Panc1 (cell line): ENCODE results near the gene SAMD14. TPM values are rescaled to one million over a fixed set of nuclear protein-coding genes. Genes with fewer than 3 reads are reported as not detected.

ENCODE experiments used
- ATAC-seq: fragments of 200-7000 bp; cut with Tn5 transposase; 2 replicates; pipeline ENCODE4 v1.9.1; 2020; ENCODE audit warnings: mild to moderate bottlenecking, moderate library complexity
- BruUV-seq: library from RNA; stranded (reverse); fragments of 400-500 nt; replicated peaks from 2 replicates; lab custom pipeline; 2021; lab: Mats Ljungman, UMichigan
- CTCF ChIA-PET: fragments of 300-600 bp; sonication (Branson Sonifier 250); formaldehyde crosslinking; loops from one replicate; lab custom pipeline; 2022; ENCODE audit warnings: antibody characterized with exemption; lab: Charles Lee
- POLR2A ChIA-PET: fragments of 300-600 bp; sonication (Branson Sonifier 250); formaldehyde crosslinking; loops from one replicate; lab custom pipeline; 2022; ENCODE audit warnings: antibody characterized with exemption; lab: Charles Lee
- DNase-seq: peaks from one replicate; pipeline ENCODE4 v3.0.0-alpha.2; 2010; ENCODE audit warnings: low read depth, low spot score
- H3K27ac ChIP-seq: 2 replicates; pipeline ENCODE4 v1.5.1; 2011; ENCODE audit warnings: mild to moderate bottlenecking, low read length, inconsistent platforms
- H3K27me3 ChIP-seq: fragments of 200-500 bp; sonication (Bioruptor generic); 2 replicates; pipeline ENCODE4 v1.6.0; 2014; ENCODE audit warnings: low read length, inconsistent platforms; ENCODE audit not compliant: control insufficient read depth, insufficient read depth
- H3K36me3 ChIP-seq: fragments of 200-500 bp; sonication (Bioruptor generic); 2 replicates; pipeline ENCODE4 v1.5.1; 2014; ENCODE audit warnings: inconsistent platforms, mild to moderate bottlenecking, low read length, moderate library complexity; ENCODE audit not compliant: control insufficient read depth, insufficient read depth
- H3K4me1 ChIP-seq: 2 replicates; pipeline ENCODE4 v1.5.1; 2011; ENCODE audit warnings: inconsistent platforms, mild to moderate bottlenecking, low read length, moderate library complexity; ENCODE audit not compliant: control insufficient read depth, insufficient read depth
- H3K4me3 ChIP-seq, 2 experiments: 2 replicates each; pipeline ENCODE4 v1.5.1; 2011 to 2012; ENCODE audit warnings: low read depth in 2 of 2, low read length in 2 of 2, mild to moderate bottlenecking in 2 of 2, inconsistent platforms in 1 of 2, moderate library complexity in 1 of 2
- H3K9me3 ChIP-seq: fragments of 200-500 bp; sonication (Bioruptor generic); 2 replicates; pipeline ENCODE4 v1.5.1; 2014; ENCODE audit warnings: low read depth, mild to moderate bottlenecking, inconsistent platforms, low read length, moderate library complexity; ENCODE audit not compliant: control insufficient read depth, insufficient read depth
- POLR2AphosphoS5 ChIP-seq: IDR thresholded peaks from 2 replicates; pipeline ENCODE4 v1.6.1; 2012; ENCODE audit warnings: mild to moderate bottlenecking, low read depth, low read length, moderate library complexity
- SIN3A ChIP-seq: IDR thresholded peaks from 2 replicates; pipeline ENCODE4 v1.6.1; 2012; ENCODE audit warnings: low read depth, mild to moderate bottlenecking, low read length, moderate library complexity, borderline replicate concordance; ENCODE audit not compliant: insufficient read depth
- TCF7L2 ChIP-seq: IDR thresholded peaks from 2 replicates; pipeline ENCODE4 v1.6.1; 2011; ENCODE audit warnings: mild to moderate bottlenecking, low read depth, low read length, inconsistent platforms
- in situ Hi-C: cut with HindIII; loops from 2 replicates; pipeline ENCODE4 v1.10.0; 2016; ENCODE audit warnings: low sequenced_read_pairs, low pct_unique_long_range_greater_than_20kb
- intact Hi-C: fragments of 100-400 bp; cut with micrococcal nuclease; formaldehyde crosslinking; loops from one replicate; pipeline ENCODE4 v1.10.0; 2022; ENCODE audit not compliant: unreplicated experiment
- total RNA-seq: library from RNA; stranded (reverse); gene quantifications from one replicate; pipeline ENCODE4 v1.2.1, GENCODE V29; 2021; ENCODE audit not compliant: unreplicated experiment
- TF ChIP-seq, protein P1 (sequence below): fragments of 450-650 bp; IDR thresholded peaks from 2 replicates; pipeline ENCODE4 v1.5.1; 2017; ENCODE audit warnings: mild to moderate bottlenecking
- TF ChIP-seq, protein P2 (sequence below), 2 experiments: IDR thresholded peaks; 2 replicates each; pipeline ENCODE4 v1.6.1; 2011 to 2012; ENCODE audit warnings: low read depth in 2 of 2, control low read depth in 1 of 2, low read length in 1 of 2, mild to moderate bottlenecking in 1 of 2, moderate library complexity in 1 of 2; ENCODE audit not compliant: insufficient read depth in 1 of 2

Gene SAMD14
- total RNA-seq, 1 experiment from 2014 or later = 6.9 TPM

DNA sequence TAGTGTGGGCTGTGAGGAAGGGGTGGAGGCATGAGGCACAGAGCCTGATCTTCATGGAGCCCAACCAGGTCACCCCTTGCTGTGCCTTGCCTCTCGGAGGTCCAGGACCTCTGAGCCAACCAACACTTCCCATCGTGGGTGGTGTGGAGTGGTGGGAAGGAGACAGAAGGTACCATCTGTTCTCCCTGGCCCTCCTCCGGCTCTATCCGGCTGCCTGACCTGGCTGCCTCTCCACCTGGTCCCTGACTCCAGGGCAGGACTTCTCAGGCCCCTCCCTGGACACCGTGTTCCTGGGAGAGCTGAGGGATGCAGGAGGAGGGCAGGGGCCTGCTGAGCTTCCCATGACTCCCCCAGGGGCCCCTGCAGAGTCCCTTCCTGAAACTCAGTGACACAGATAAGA lies 31.0 kb downstream of the SAMD14 start:
- ATAC-seq (no peak), DNase-seq (no peak)
- Histone ChIP-seq H3K4me3 (no peak overlapping the region), H3K27me3 (no peaks in the 10 kb centered on the region), H3K4me1 (peaks cover 41% of the 10 kb centered on the region), H3K9me3 (no peaks in the 10 kb centered on the region), H3K36me3 (peaks cover 2% of the 10 kb centered on the region; the same call in 1 of the 2 replicates), H3K27ac (no peak overlapping the region)
- CTCF ChIA-PET = no interaction called here
- in situ Hi-C loops (no loop called here), intact Hi-C loops (no loop called here)
- TF ChIP-seq TCF7L2 (no peak), SIN3A (no peak), POLR2AphosphoS5 (no peak)
- TF ChIP-seq, protein P1, sequence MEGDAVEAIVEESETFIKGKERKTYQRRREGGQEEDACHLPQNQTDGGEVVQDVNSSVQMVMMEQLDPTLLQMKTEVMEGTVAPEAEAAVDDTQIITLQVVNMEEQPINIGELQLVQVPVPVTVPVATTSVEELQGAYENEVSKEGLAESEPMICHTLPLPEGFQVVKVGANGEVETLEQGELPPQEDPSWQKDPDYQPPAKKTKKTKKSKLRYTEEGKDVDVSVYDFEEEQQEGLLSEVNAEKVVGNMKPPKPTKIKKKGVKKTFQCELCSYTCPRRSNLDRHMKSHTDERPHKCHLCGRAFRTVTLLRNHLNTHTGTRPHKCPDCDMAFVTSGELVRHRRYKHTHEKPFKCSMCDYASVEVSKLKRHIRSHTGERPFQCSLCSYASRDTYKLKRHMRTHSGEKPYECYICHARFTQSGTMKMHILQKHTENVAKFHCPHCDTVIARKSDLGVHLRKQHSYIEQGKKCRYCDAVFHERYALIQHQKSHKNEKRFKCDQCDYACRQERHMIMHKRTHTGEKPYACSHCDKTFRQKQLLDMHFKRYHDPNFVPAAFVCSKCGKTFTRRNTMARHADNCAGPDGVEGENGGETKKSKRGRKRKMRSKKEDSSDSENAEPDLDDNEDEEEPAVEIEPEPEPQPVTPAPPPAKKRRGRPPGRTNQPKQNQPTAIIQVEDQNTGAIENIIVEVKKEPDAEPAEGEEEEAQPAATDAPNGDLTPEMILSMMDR = no peak
- TF ChIP-seq, protein P2, sequence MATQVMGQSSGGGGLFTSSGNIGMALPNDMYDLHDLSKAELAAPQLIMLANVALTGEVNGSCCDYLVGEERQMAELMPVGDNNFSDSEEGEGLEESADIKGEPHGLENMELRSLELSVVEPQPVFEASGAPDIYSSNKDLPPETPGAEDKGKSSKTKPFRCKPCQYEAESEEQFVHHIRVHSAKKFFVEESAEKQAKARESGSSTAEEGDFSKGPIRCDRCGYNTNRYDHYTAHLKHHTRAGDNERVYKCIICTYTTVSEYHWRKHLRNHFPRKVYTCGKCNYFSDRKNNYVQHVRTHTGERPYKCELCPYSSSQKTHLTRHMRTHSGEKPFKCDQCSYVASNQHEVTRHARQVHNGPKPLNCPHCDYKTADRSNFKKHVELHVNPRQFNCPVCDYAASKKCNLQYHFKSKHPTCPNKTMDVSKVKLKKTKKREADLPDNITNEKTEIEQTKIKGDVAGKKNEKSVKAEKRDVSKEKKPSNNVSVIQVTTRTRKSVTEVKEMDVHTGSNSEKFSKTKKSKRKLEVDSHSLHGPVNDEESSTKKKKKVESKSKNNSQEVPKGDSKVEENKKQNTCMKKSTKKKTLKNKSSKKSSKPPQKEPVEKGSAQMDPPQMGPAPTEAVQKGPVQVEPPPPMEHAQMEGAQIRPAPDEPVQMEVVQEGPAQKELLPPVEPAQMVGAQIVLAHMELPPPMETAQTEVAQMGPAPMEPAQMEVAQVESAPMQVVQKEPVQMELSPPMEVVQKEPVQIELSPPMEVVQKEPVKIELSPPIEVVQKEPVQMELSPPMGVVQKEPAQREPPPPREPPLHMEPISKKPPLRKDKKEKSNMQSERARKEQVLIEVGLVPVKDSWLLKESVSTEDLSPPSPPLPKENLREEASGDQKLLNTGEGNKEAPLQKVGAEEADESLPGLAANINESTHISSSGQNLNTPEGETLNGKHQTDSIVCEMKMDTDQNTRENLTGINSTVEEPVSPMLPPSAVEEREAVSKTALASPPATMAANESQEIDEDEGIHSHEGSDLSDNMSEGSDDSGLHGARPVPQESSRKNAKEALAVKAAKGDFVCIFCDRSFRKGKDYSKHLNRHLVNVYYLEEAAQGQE (IDR thresholded peaks at IDR 0.05; ENCODE audit: insufficient read depth in 1 of 2, low read depth in 2 of 2, low read length in 1 of 2) = no peak
- no TSS peak for BruUV-seq
- POLR2A ChIA-PET = no interaction called here

- in situ Hi-C loops = no loop called here
- Histone ChIP-seq H3K27me3 (no peaks in the 10 kb centered on the region), H3K9me3 (no peaks in the 10 kb centered on the region), H3K27ac (no peak overlapping the region), H3K36me3 (peaks cover 2% of the 10 kb centered on the region; the same call in 1 of the 2 replicates), H3K4me1 (peaks cover 42% of the 10 kb centered on the region), H3K4me3 (no peak overlapping the region)
- POLR2A ChIA-PET = no interaction called here
- no peak for ATAC-seq
- no TSS peak for BruUV-seq
- TF ChIP-seq, protein P2 (IDR thresholded peaks at IDR 0.05; ENCODE audit: insufficient read depth in 1 of 2, low read depth in 2 of 2, low read length in 1 of 2) = no peak
- TF ChIP-seq POLR2AphosphoS5 = no peak
- TF ChIP-seq TCF7L2 = no peak
- TF ChIP-seq SIN3A = no peak
- TF ChIP-seq, protein P1 = no peak
- no peak for DNase-seq
- intact Hi-C loops = no loop called here
- CTCF ChIA-PET = no interaction called here
Observed at GRCh38 chr17:50098583-50098982, 31.4 kb downstream of the SAMD14 start.
